Measurements from ENCODE around the gene SORBS1. TPM values are rescaled to one million over a fixed set of nuclear protein-coding genes. Genes with fewer than 3 reads are reported as not detected.
"Not testable (repeated sequence)": the region's sequence is repeated elsewhere in the genome, so short reads cannot be mapped to it uniquely, and the experiment has no call there.

Gene SORBS1
- total RNA-seq, 1 donor from 2014 or later, result 0.77 TPM

DNA sequence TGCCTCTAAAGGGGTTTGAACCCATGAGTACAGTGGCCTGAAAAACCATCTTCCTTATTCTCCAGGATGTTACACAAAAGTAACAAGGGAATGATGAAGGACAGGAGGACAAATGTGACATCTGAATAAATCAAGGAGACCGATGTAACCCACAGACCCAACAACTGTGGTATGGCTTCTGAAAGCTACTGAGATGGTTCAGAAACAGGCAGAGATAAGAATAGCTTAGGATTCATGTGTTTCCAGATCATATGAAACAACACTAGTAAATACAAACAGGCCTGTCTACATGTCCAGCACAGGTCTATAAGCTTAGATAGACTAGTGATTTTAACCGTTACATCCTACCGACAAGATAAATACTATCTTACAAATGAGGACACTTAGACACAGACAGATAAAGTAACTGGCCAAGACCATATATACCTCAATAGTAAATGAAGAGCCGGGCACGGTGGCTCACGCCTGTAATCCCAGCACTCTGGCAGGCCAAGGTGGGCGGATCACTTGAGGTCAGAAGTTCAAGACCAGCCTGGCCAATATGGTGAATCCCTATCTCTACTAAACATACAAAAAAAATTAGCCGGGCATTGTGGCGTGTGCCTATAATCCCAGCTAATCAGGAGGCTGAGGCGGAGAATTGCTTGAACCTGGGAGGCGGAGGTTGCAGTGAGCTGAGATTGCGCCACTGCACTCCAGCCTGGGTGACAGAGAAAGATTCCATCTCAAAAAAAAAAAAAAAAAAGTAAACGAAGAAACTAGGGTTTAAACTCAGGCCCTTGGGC lies 88.7 kb downstream of the SORBS1 start:
- H3K27me3 Mint-ChIP-seq, result peaks cover 14% of the 10 kb centered on the region
- no peaks in the 10 kb centered on the region for H3K9me3 Mint-ChIP-seq
- no peak overlapping the region for H3K27ac Mint-ChIP-seq
- H3K4me1 Mint-ChIP-seq, result no peaks in the 10 kb centered on the region
- H3K4me3 Mint-ChIP-seq, result no peak overlapping the region
- intact Hi-C loops (cut with micrococcal nuclease), result no loop called here
- DNase-seq, result no peak
- no peaks in the 10 kb centered on the region for H3K36me3 Mint-ChIP-seq (ENCODE audit: low read depth)

DNA sequence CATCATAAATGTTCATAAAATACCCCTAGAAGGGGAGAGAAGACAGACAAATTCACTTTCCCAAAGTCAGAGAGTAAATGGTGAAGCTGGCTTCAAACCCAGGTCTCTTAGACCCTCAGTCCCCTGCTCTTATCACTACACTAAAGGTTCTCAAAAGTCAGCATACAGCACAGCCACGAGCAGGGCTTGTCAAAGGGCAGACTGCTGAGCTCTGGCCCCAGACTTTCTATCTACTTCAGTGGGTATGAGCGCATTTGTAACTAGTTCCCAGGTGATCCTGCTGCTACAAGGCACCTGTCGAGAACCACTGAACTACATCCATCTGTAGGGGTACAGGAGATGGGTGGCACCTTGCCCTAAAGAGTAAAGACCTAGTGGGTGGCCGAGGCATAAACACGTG lies 91.5 kb downstream of the SORBS1 start:
- no peak for DNase-seq
- no peak overlapping the region for H3K27ac Mint-ChIP-seq
- intact Hi-C loops (cut with micrococcal nuclease), result no loop called here
- no peaks in the 10 kb centered on the region for H3K36me3 Mint-ChIP-seq (ENCODE audit: low read depth)
- no peaks in the 10 kb centered on the region for H3K4me1 Mint-ChIP-seq
- H3K9me3 Mint-ChIP-seq, result no peaks in the 10 kb centered on the region
- peaks cover 9% of the 10 kb centered on the region for H3K27me3 Mint-ChIP-seq
- H3K4me3 Mint-ChIP-seq, result no peak overlapping the region

DNA sequence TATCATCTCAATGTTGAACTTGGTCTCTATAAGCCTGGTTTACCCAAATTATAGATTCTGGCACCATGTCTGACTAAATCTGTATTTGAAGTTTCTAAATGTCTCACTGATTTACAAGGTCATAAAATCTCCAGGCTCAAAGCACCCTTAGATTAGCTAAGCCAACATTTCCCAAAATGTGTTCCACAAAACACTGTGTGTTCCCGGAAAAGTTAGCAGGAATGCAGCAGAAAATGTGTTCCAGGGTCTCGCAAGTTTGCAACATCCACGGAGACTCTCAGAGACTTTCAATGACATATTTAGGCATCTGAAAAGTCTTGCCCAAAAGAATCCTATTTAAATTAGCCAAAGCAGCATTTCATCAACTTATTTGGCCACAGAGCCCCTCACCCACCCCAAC lies 91.9 kb downstream of the SORBS1 start:
- Mint-ChIP-seq H3K36me3 (ENCODE audit: low read depth) (no peaks in the 10 kb centered on the region), H3K4me1 (no peaks in the 10 kb centered on the region), H3K4me3 (no peak overlapping the region), H3K27ac (no peak overlapping the region), H3K27me3 (peaks cover 9% of the 10 kb centered on the region), H3K9me3 (no peaks in the 10 kb centered on the region)
- intact Hi-C loops (cut with micrococcal nuclease), result no loop called here
- DNase-seq, result no peak

GRCh38 chr10:95467642-95468041 lies 93.5 kb downstream of the SORBS1 start:
- intact Hi-C loops (cut with micrococcal nuclease); H3K36me3 Mint-ChIP-seq (ENCODE audit: low read depth): not testable (repeated sequence)
- peaks cover 14% of the 10 kb centered on the region for H3K27me3 Mint-ChIP-seq

GRCh38 chr10:95467162-95467599 lies 94.0 kb downstream of the SORBS1 start:
- Mint-ChIP-seq H3K4me1 (no peaks in the 10 kb centered on the region), H3K9me3 (no peaks in the 10 kb centered on the region), H3K36me3 (ENCODE audit: low read depth) (no peaks in the 10 kb centered on the region), H3K4me3 (no peak overlapping the region), H3K27me3 (peaks cover 13% of the 10 kb centered on the region), H3K27ac (no peak overlapping the region)
- no peak for DNase-seq
- intact Hi-C loops (cut with micrococcal nuclease), result no loop called here

More at GRCh38 chr10:95467642-95468041, 93.5 kb downstream of the SORBS1 start:
- H3K27ac Mint-ChIP-seq, DNase-seq, H3K4me1 Mint-ChIP-seq, H3K4me3 Mint-ChIP-seq, H3K9me3 Mint-ChIP-seq: not testable (repeated sequence)

DNA sequence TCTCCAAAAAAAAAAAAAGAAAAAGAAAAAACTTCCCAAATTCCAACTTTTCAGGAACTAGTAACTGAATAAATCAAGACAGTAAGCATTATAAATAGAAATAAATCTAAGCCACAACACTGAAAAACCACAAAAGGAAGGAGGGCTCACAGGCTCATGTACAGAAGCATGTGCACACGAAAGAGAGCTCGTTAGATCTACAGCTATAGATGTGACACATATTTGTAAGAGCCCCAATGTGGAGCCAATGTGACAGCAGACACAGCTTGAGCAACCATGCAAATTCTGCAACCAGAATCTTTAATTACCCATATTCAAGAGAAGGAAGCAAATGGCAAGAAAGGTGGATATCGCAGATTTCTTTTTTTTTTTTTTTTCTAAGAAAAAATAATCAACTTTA lies 94.7 kb downstream of the SORBS1 start:
- Mint-ChIP-seq H3K27me3 (peaks cover 13% of the 10 kb centered on the region), H3K4me1 (no peaks in the 10 kb centered on the region), H3K4me3 (no peak overlapping the region), H3K27ac (no peak overlapping the region), H3K9me3 (no peaks in the 10 kb centered on the region), H3K36me3 (ENCODE audit: low read depth) (no peaks in the 10 kb centered on the region)
- intact Hi-C loops (cut with micrococcal nuclease), result no loop called here
- no peak for DNase-seq

DNA sequence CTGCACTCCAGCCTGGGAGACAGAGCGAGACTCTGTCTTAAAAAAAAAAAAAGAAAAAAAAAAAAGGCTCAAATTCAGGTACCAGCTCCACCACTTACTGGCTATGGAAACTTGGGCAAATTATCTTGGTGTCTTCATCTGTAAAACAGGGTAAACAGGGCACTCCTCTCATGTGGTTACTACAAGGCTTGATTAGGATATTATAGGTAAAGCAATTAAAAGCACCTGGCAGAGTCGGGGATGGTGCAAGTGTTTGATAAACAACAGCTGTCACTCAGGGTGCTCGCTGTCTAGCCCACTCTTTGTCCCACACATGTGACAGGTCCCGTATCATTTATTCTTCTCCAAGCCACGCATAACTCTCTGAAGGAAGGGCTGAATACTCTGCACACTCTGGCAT lies 96.9 kb downstream of the SORBS1 start:
- no peak overlapping the region for H3K4me3 Mint-ChIP-seq
- intact Hi-C loops (cut with micrococcal nuclease), result no loop called here
- no peak overlapping the region for H3K27ac Mint-ChIP-seq
- no peak for DNase-seq
- no peaks in the 10 kb centered on the region for H3K4me1 Mint-ChIP-seq
- no peaks in the 10 kb centered on the region for H3K36me3 Mint-ChIP-seq (ENCODE audit: low read depth)
- peaks cover 11% of the 10 kb centered on the region for H3K27me3 Mint-ChIP-seq
- H3K9me3 Mint-ChIP-seq, result no peaks in the 10 kb centered on the region

- no peak overlapping the region for H3K4me3 Mint-ChIP-seq
- no peaks in the 10 kb centered on the region for H3K9me3 Mint-ChIP-seq
- H3K27ac Mint-ChIP-seq, result no peak overlapping the region
- H3K4me1 Mint-ChIP-seq, result no peaks in the 10 kb centered on the region
- no peak for DNase-seq
- no peaks in the 10 kb centered on the region for H3K36me3 Mint-ChIP-seq (ENCODE audit: low read depth)
- intact Hi-C loops (cut with micrococcal nuclease), result no loop called here
- peaks cover 7% of the 10 kb centered on the region for H3K27me3 Mint-ChIP-seq
Observed at GRCh38 chr10:95462740-95463667, 98.2 kb downstream of the SORBS1 start.

- no peaks in the 10 kb centered on the region for H3K9me3 Mint-ChIP-seq
- no peak overlapping the region for H3K27ac Mint-ChIP-seq
- no peaks in the 10 kb centered on the region for H3K4me1 Mint-ChIP-seq
- no peak overlapping the region for H3K4me3 Mint-ChIP-seq
- no peak for DNase-seq
- H3K36me3 Mint-ChIP-seq (ENCODE audit: low read depth), result no peaks in the 10 kb centered on the region
- H3K27me3 Mint-ChIP-seq, result peaks cover 18% of the 10 kb centered on the region
- intact Hi-C loops (cut with micrococcal nuclease), result no loop called here
Observed at GRCh38 chr10:95461611-95462010, 99.6 kb downstream of the SORBS1 start.

GRCh38 chr10:95459446-95460045 lies 101.6 kb downstream of the SORBS1 start:
- intact Hi-C loops (cut with micrococcal nuclease), result no loop called here
- Mint-ChIP-seq H3K36me3 (ENCODE audit: low read depth) (no peaks in the 10 kb centered on the region), H3K9me3 (no peaks in the 10 kb centered on the region)

GRCh38 chr10:95458871-95459270 lies 102.3 kb downstream of the SORBS1 start:
- no peak overlapping the region for H3K4me3 Mint-ChIP-seq
- intact Hi-C loops (cut with micrococcal nuclease), result no loop called here
- peaks cover 23% of the 10 kb centered on the region for H3K27me3 Mint-ChIP-seq
- no peak overlapping the region for H3K27ac Mint-ChIP-seq
- no peaks in the 10 kb centered on the region for H3K9me3 Mint-ChIP-seq
- no peaks in the 10 kb centered on the region for H3K36me3 Mint-ChIP-seq (ENCODE audit: low read depth)
- DNase-seq, result no peak
- no peaks in the 10 kb centered on the region for H3K4me1 Mint-ChIP-seq

More at GRCh38 chr10:95459446-95460045, 101.6 kb downstream of the SORBS1 start:
- Mint-ChIP-seq H3K4me1 (no peaks in the 10 kb centered on the region), H3K27ac (no peak overlapping the region), H3K4me3 (no peak overlapping the region), H3K27me3 (peaks cover 23% of the 10 kb centered on the region)
- no peak for DNase-seq

- H3K27me3 Mint-ChIP-seq, result peaks cover 21% of the 10 kb centered on the region
- intact Hi-C loops (cut with micrococcal nuclease), result no loop called here
Observed at GRCh38 chr10:95458014-95458413, 103.2 kb downstream of the SORBS1 start.

GRCh38 chr10:95457319-95457886 lies 103.8 kb downstream of the SORBS1 start:
- intact Hi-C loops (cut with micrococcal nuclease), result no loop called here
- DNase-seq, result no peak
- H3K4me3 Mint-ChIP-seq, result no peak overlapping the region
- no peak overlapping the region for H3K27ac Mint-ChIP-seq
- no peaks in the 10 kb centered on the region for H3K9me3 Mint-ChIP-seq
- H3K36me3 Mint-ChIP-seq (ENCODE audit: low read depth), result no peaks in the 10 kb centered on the region
- H3K27me3 Mint-ChIP-seq, result peaks cover 15% of the 10 kb centered on the region
- H3K4me1 Mint-ChIP-seq, result no peaks in the 10 kb centered on the region

More at GRCh38 chr10:95458014-95458413, 103.2 kb downstream of the SORBS1 start:
- no peak overlapping the region for H3K27ac Mint-ChIP-seq
- no peaks in the 10 kb centered on the region for H3K4me1 Mint-ChIP-seq
- H3K36me3 Mint-ChIP-seq (ENCODE audit: low read depth), result no peaks in the 10 kb centered on the region
- H3K9me3 Mint-ChIP-seq, result no peaks in the 10 kb centered on the region
- no peak overlapping the region for H3K4me3 Mint-ChIP-seq
- no peak for DNase-seq
